Sciatic nerve (tissue), 2 donors: ENCODE measurements around the gene MYEF2. TPM values are rescaled to one million over a fixed set of nuclear protein-coding genes. Genes with fewer than 3 reads are reported as not detected.

ENCODE experiments used
- ATAC-seq: fragments of 200-7000 bp; cut with Tn5 transposase; one replicate; pipeline ENCODE4 v1.9.1; 2020; ENCODE audit warnings: mild to moderate bottlenecking, moderate library complexity
- DNase-seq: peaks from one replicate; pipeline ENCODE4 v3.0.0-alpha.2; 2020; ENCODE audit warnings: low spot score
- intact Hi-C: fragments of 100-400 bp; cut with DNase I; formaldehyde crosslinking; loops from one replicate; pipeline ENCODE4 v1.14.2; 2022
- total RNA-seq: library from RNA; stranded (reverse); fragmentation: NEBNext Ultra II Directional; extraction: Animal tissue kit (Norgen Biotek cat#: 25700); gene quantifications from one replicate; pipeline ENCODE4 v1.2.1, GENCODE V29; 2021
- donor health status: DM: no; HTN: no; CAD: no.
- donor health status: DM: no; HTN: no; CAD: no.

MYEF2 gene, protein sequence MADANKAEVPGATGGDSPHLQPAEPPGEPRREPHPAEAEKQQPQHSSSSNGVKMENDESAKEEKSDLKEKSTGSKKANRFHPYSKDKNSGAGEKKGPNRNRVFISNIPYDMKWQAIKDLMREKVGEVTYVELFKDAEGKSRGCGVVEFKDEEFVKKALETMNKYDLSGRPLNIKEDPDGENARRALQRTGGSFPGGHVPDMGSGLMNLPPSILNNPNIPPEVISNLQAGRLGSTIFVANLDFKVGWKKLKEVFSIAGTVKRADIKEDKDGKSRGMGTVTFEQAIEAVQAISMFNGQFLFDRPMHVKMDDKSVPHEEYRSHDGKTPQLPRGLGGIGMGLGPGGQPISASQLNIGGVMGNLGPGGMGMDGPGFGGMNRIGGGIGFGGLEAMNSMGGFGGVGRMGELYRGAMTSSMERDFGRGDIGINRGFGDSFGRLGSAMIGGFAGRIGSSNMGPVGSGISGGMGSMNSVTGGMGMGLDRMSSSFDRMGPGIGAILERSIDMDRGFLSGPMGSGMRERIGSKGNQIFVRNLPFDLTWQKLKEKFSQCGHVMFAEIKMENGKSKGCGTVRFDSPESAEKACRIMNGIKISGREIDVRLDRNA
- 49.8 TPM for total RNA-seq

- intact Hi-C loops: no loop called here
- DNase-seq: peak; percentile 82
- peak; percentile 84 for ATAC-seq
Measured at GRCh38 chr15:48177766-48178647, at the start of gene MYEF2. Gene MYEF2, minus strand, starts transcription at chr15:48178295. Its CDS starts 58 bp downstream, at chr15:48178237.

GRCh38 chr15:48225771-48226170 lies 47.7 kb upstream of the MYEF2 start:
- ATAC-seq (no peak), DNase-seq (no peak)
- intact Hi-C loops: no loop called here

DNA sequence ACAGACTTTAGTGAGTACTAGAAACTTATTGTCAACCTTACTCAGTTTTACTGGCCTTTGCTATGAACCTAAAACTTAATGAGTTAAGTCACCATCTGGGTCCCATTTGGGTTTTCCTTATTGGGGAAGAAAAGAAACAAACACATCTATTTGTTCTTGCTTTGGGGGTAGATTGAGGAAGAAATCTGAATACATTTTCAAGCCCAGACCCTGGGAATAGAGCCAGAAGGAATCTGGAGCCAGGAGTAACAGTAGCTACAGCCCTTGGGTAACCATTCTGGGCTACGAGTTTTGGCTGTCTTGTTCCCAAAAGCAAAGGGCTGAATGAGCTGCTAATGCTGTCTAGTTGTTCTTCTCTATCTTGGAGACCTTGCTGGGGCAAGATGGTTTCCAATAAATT lies 44.5 kb upstream of the MYEF2 start:
- intact Hi-C loops: no loop called here
- no peak for DNase-seq

DNA sequence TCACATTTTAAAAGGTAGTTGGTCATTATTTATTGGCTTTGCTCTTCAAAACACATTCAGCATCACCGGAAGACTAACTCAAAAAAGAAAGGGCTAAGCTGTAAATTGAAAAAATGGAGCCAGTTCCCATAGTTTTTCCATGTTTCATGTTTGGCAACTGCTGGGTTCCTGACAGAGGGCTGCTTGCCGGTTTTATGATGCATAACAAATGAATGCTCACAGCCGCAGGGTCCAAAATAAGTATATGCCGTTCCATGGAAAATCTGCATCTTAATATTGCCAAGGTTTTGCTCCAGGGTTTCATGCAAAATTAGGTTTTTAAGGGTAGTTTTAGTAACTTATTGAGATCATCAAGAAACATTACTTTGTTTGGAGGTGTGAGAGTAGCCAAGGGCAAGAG lies 43.8 kb upstream of the MYEF2 start:
- intact Hi-C loops: no loop called here
- ATAC-seq: no peak
- DNase-seq: no peak

More for the DNA sequence above, 44.5 kb upstream of the MYEF2 start:
- ATAC-seq: peak; percentile 84

- DNase-seq: no peak
- no peak for ATAC-seq
- intact Hi-C loops: no loop called here
Measured at GRCh38 chr15:48221261-48221660, 43.2 kb upstream of the MYEF2 start.

- DNase-seq (no peak), ATAC-seq (no peak)
- intact Hi-C loops: no loop called here
Measured at GRCh38 chr15:48205981-48206380, 27.9 kb upstream of the MYEF2 start, which contains the start of gene SLC12A1. Gene SLC12A1, plus strand, starts transcription at chr15:48206302. Its CDS starts 1,418 bp downstream, at chr15:48207720.

- intact Hi-C loops: no loop called here
- no peak for ATAC-seq
- DNase-seq: no peak
Measured at GRCh38 chr15:48202068-48202467, 24.0 kb upstream of the MYEF2 start.

DNA sequence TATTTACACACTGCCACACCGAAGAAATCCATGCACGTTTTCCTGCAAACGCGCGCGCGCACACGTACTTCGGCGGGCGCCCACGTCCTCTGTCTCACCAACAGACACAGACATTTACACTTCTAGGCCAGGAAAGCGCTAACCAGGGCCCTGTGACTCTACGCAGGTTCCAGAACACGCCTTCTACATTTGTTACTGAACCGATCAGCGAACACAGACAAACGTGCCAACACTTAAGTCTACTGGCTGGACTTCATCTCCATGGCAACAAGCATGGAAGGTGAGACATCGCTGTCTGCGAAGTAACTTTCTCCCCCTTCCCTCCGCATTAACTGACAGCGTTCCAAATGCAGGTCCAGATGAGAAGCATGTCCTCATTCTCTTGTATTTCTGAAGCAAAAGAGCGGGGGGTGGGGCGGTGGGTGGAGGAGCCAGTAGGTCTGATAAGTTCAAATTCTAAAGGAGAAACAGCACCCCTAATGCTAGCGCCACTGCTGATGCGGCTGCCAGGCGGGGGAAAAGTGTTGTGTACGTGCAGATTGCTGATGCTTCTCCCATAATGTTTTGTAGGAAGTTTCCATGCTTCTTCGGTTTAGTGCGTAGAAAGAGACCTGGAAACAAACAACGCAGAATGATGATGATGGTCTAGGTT lies 13.6 kb upstream of the MYEF2 start, which contains the start of gene CTXN2:
Gene CTXN2, plus strand, starts transcription at position 92 of the 652 bp plus-strand sequence. CDS start 9,636 bp downstream, outside the sequence.
- ATAC-seq: no peak
- no peak for DNase-seq
- intact Hi-C loops: no loop called here

DNA sequence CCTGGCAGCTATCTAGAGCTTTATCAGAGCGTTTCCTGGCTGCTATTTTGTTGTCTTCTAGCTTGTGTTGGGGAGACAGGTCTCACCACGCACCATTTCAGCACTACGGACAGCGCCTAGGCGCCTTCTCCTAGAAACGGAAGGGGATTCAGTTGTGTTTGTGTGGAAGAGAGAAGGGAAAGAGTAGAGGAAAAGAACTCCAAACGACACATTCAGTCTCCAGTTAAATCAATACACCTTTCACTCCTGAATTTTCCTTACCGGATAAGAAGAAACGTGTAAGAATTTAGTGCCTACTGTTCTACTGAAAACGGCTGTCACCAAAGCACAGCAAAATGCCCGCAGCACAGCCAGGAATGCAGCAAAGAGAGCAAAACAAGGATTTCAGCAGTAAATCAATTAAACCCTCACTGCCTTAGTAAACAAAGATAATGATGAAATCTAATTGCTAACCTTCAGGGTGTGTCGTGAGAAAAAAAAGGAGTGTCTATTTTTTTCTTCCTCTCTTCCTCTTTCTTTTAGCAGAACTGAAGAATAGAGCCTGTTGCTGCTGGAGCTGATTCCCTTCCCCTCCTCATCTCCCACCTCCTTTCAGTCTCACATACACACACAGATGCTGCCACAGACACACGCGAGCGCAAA lies 13.0 kb upstream of the MYEF2 start:
- DNase-seq: peak; percentile 88
- intact Hi-C loops: no loop called here
- ATAC-seq: peak; percentile 50

DNA sequence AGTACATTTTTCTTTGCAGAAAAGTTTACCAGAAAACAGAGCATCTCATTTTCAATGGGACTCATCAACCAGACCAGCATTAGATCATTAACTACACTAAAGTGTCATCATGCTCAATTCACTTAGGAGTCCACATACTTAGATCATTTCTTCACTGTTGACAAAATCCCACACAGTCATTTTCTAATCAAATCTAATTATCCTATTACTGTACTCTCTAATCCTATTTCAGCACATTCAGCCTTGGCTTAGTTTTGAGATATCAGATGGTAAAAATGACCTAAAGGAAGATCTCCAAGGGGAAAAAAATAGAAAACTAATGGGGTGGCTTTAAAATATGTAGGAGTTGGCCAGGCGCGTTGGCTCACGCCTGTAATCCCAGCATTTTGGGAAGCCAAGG lies 8.2 kb upstream of the MYEF2 start:
- ATAC-seq (no peak), DNase-seq (no peak)
- intact Hi-C loops: no loop called here

- DNase-seq (no peak), ATAC-seq (no peak)
- intact Hi-C loops: no loop called here
Measured at GRCh38 chr15:48185529-48185928, 7.4 kb upstream of the MYEF2 start.

DNA sequence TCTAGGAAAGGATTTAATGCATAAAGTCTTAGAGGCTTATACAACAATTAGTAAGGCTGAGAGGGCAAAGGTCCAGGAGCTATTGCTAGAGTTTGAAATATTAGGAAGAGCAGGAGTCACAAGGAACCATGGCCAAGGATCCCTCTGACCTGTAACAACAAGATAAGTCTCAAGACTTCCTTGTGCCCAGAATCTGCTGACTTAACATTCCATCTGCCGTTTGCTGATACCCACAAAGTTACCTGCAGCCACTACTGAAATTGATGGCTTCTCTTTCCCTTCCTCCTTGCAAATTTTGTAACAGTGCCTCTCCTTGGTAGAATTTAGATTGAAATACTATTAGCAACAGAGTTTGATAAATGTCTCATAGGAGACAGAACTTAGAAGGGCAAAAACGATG lies 4.7 kb upstream of the MYEF2 start:
- ATAC-seq: no peak
- intact Hi-C loops: no loop called here

GRCh38 chr15:48178648-48178931 lies 495 bp upstream of the MYEF2 start:
- intact Hi-C loops: no loop called here
- ATAC-seq (no peak), DNase-seq (no peak)

More for the DNA sequence above, 4.7 kb upstream of the MYEF2 start:
- no peak for DNase-seq

DNA sequence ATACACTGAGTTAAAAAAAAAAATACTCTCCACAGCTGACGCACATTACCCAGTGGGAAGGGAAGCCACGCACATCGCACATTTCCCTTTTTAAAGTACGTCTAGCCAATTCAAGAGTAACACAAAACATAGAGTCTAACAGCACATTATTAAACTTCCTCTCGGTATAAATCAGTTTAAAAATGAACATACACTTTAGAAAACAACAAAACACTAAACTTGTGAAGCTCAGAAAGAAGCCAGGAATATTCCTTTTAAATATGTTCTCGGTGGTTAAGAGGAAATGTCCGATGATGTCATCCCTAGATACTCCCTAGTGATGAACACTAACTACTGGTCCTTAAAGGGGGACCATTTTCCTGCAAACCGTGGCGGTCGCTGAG lies 721 bp downstream of the MYEF2 start:
- intact Hi-C loops: no loop called here
- peak; percentile 89 for ATAC-seq
- no peak for DNase-seq

DNA sequence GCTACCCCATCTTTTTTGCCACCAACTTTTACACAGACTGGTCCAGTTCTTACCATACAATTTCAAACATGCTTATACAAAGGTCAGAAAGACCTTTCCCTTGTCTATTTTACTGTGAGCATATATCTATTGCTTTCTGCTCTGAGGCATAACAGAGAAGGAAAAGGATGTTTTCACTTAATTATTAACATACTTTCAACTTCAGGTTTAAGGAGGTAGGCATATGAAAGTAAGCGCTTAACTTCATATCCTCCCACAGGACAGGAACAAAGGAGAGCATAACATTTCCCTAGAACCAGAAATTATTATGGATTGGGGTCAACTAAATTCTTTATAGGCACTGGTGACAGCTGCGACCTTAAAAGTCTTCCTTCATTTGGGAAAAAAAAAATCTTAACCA lies 1.1 kb downstream of the MYEF2 start:
- ATAC-seq (no peak), DNase-seq (no peak)
- intact Hi-C loops: no loop called here

DNA sequence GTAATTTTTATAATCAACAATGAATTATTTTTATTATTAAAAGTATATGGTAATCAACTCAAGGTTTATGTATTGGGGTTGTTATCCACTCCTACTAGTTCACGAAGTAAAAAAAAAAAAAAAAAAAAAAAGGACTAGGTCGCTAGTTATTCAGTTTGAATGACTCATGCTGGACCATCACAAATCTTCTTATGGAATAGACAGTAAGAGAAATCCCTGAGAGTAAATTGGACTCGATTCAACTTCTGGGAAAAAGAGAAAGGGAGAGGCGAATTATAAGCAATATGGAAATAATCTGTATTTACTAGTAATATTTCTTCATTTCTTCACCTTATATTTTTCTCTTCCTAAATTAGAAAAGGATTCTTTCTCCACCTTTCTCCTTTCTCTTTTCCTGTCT lies 2.0 kb downstream of the MYEF2 start:
- ATAC-seq (no peak), DNase-seq (no peak)
- intact Hi-C loops: no loop called here

DNA sequence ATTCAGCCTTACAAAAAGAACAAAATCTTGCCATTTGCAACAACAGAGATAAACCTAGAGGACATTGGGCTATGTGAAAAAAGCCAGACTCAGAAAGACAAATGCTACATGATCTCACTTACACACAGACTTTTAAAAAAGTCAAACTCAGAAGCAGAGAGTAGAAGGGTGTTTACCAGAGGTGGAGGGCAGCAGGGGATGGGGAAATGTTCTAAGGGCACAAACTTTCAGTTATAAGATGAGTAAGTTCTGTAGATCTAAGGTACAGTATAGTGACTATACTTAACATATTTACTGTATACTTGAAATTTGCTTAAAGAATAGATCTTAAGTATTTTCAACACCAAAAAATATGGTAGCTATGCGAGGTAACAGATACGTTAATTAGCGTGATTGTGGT lies 3.0 kb downstream of the MYEF2 start:
- intact Hi-C loops: no loop called here
- no peak for DNase-seq
- no peak for ATAC-seq

DNA sequence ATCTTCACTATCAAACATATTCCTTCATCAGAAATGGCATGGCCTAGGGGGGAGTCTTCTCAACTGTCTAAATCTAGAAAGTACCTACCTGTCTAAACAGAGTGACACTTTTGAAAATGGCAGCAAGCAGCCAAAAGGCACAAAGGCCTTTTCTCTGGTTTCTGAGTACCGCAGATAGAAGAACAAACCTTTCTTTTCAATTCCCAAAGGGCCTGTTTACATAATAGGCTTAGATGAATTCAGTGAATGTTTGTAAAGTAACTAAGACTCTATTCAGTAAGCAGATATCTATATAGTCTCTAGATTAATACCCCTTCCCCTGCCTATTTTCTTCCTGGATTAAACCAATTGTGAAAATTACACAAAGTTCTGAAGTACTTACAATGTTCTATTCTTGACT lies 7.1 kb downstream of the MYEF2 start:
- ATAC-seq (no peak), DNase-seq (no peak)
- intact Hi-C loops: no loop called here

- DNase-seq: no peak
- no peak for ATAC-seq
- intact Hi-C loops: no loop called here
Measured at GRCh38 chr15:48168616-48169015, 9.5 kb downstream of the MYEF2 start.
